HCT116 (cell line): ENCODE measurements around the gene KIAA0930. TPM values are rescaled to one million over a fixed set of nuclear protein-coding genes. Genes with fewer than 3 reads are reported as not detected.

ENCODE experiments used
- ATAC-seq: fragments of 200-7000 bp; cut with Tn5 transposase; 2 replicates; pipeline ENCODE4 v1.9.1; 2020; ENCODE audit warnings: mild to moderate bottlenecking, moderate library complexity
- BruUV-seq: library from RNA; stranded (reverse); fragments of 400-500 nt; replicated peaks from 2 replicates; lab custom pipeline; 2021; lab: Mats Ljungman, UMichigan
- CTCF ChIA-PET: fragments of 300-600 bp; sonication (Branson Sonifier 250); formaldehyde crosslinking; loops from one replicate; lab custom pipeline; 2021; ENCODE audit warnings: antibody characterized with exemption; lab: Charles Lee
- POLR2A ChIA-PET: fragments of 300-600, 350-600 bp; sonication (Branson Sonifier 250); formaldehyde crosslinking; loops from one replicate; lab custom pipeline; 2021; ENCODE audit warnings: antibody characterized with exemption; lab: Charles Lee
- RAD21 ChIA-PET, 2 experiments: fragments of 300-600 bp; sonication (Branson Sonifier 250); formaldehyde crosslinking; loops; one replicate each; lab custom pipeline; 2023; ENCODE audit warnings: low total read pairs in 2 of 2; ENCODE audit not compliant: uncharacterized antibody in 2 of 2, unreplicated experiment in 2 of 2, low non-redundant PET in 1 of 2; lab: Charles Lee
- DNase-seq: peaks from one replicate; pipeline ENCODE4 v3.0.0-alpha.2; 2010; ENCODE audit warnings: low read depth, low spot score
- H2AFZ ChIP-seq: fragments of 200-600 bp; shearing (Covaris generic), sonication (generic); 2 replicates; pipeline ENCODE4 v1.6.1; 2017; ENCODE audit warnings: low read depth, mixed run types, mixed read lengths, antibody characterized with exemption, low read length; ENCODE audit not compliant: poor library complexity, severe bottlenecking
- H3K27ac ChIP-seq: 2 replicates; pipeline ENCODE4 v1.5.1; 2012; ENCODE audit warnings: low read depth, low read length
- H3K27me3 ChIP-seq: fragments of 200-600 bp; sonication (generic); 2 replicates; pipeline ENCODE4 v1.6.1; 2016; ENCODE audit warnings: mixed run types, low read length, mixed read lengths; ENCODE audit not compliant: insufficient read depth
- H3K36me3 ChIP-seq, 2 experiments: fragments of 200-500 bp in 1 of 2; fragments of 200-600 bp in 1 of 2; sonication (Bioruptor generic) in 1 of 2; sonication (generic) in 1 of 2; 2 replicates each; pipeline versions ENCODE4 v1.5.1 to v1.6.1; 2014 to 2016; ENCODE audit warnings: low read length in 2 of 2, inconsistent platforms in 1 of 2, mixed read lengths in 1 of 2, mixed run types in 1 of 2; ENCODE audit not compliant: insufficient read depth in 2 of 2, control insufficient read depth in 1 of 2
- H3K4me1 ChIP-seq, 2 experiments: fragments of 200-600 bp in 1 of 2; sonication (generic) in 1 of 2; 2 replicates each; pipeline versions ENCODE4 v1.5.1 to v1.6.1; 2012 to 2017; ENCODE audit warnings: low read length in 2 of 2, inconsistent platforms in 1 of 2, mild to moderate bottlenecking in 1 of 2, mixed read lengths in 1 of 2, mixed run types in 1 of 2, moderate library complexity in 1 of 2; ENCODE audit not compliant: insufficient read depth in 2 of 2, control insufficient read depth in 1 of 2
- H3K4me2 ChIP-seq: fragments of 200-600 bp; sonication (generic); 2 replicates; pipeline ENCODE4 v1.6.1; 2017; ENCODE audit warnings: mixed run types, low read length, mixed read lengths
- H3K4me3 ChIP-seq, 2 experiments: fragments of 200-600 bp in 1 of 2; sonication (generic) in 1 of 2; replicated peaks in 1 of 2; 2 replicates each; pipeline ENCODE4 v1.5.1; 2011 to 2016; ENCODE audit warnings: low read length in 2 of 2, control low read depth in 1 of 2, low read depth in 1 of 2, mild to moderate bottlenecking in 1 of 2, mixed read lengths in 1 of 2, mixed run types in 1 of 2
- H3K79me2 ChIP-seq: fragments of 200-600 bp; sonication (generic); 2 replicates; pipeline ENCODE4 v1.6.1; 2017; ENCODE audit warnings: mild to moderate bottlenecking, mixed run types, low read length, moderate library complexity, mixed read lengths; ENCODE audit not compliant: insufficient read depth
- H3K9ac ChIP-seq: fragments of 200-600 bp; sonication (generic); 2 replicates; pipeline ENCODE4 v1.6.1; 2016; ENCODE audit warnings: low read length, mixed read lengths
- H3K9me2 ChIP-seq: fragments of 200-600 bp; sonication (generic), shearing (Covaris generic); 2 replicates; pipeline ENCODE4 v1.6.1; 2017; ENCODE audit warnings: mixed run types, mild to moderate bottlenecking, moderate library complexity; ENCODE audit not compliant: insufficient read depth
- H3K9me3 ChIP-seq, 2 experiments: fragments of 200-500 bp in 1 of 2; fragments of 200-600 bp in 1 of 2; sonication (Bioruptor generic) in 1 of 2; sonication (generic) in 1 of 2; 2 replicates each; pipeline ENCODE4 v1.6.1; 2014 to 2017; ENCODE audit warnings: low read length in 2 of 2, mixed read lengths in 2 of 2, inconsistent platforms in 1 of 2, low read depth in 1 of 2, mild to moderate bottlenecking in 1 of 2, mixed run types in 1 of 2, moderate library complexity in 1 of 2; ENCODE audit not compliant: control insufficient read depth in 1 of 2, insufficient read depth in 1 of 2
- H4K20me1 ChIP-seq: fragments of 200-600 bp; sonication (generic), shearing (Covaris generic); 2 replicates; pipeline ENCODE4 v1.6.1; 2017; ENCODE audit warnings: mixed run types, mild to moderate bottlenecking, moderate library complexity; ENCODE audit not compliant: insufficient read depth
- CBX3 ChIP-seq: IDR thresholded peaks from 2 replicates; pipeline ENCODE4 v1.6.1; 2012; ENCODE audit warnings: low read depth
- CTCF ChIP-seq, 3 experiments: fragments of 200-600 bp in 1 of 3; sonication (generic) in 1 of 3; IDR thresholded peaks in 2 of 3; conservative IDR thresholded peaks in 1 of 3; 2 replicates each; pipeline ENCODE4 v1.5.1; 2012 to 2017; ENCODE audit warnings: low read depth in 2 of 3, low read length in 2 of 3, antibody characterized with exemption in 1 of 3, borderline replicate concordance in 1 of 3, control low read depth in 1 of 3, mild to moderate bottlenecking in 1 of 3, mixed read lengths in 1 of 3, mixed run types in 1 of 3, moderate library complexity in 1 of 3; ENCODE audit not compliant: insufficient read depth in 1 of 3
- ELF1 ChIP-seq: IDR thresholded peaks from 2 replicates; pipeline ENCODE4 v1.6.1; 2012; ENCODE audit warnings: low read depth, borderline replicate concordance
- EZH2 ChIP-seq: fragments of 200-600 bp; sonication (generic); IDR thresholded peaks from 2 replicates; pipeline ENCODE4 v1.6.1; 2017; ENCODE audit warnings: antibody characterized with exemption, mixed run types
- EZH2phosphoT487 ChIP-seq: fragments of 200-600 bp; IDR thresholded peaks from 2 replicates; pipeline ENCODE4 v1.6.1; 2018; ENCODE audit warnings: antibody characterized with exemption, borderline replicate concordance
- FOSL1 ChIP-seq: IDR thresholded peaks from 2 replicates; pipeline ENCODE4 v1.6.1; 2012; ENCODE audit warnings: low read depth
- POLR2A ChIP-seq: IDR thresholded peaks from 2 replicates; pipeline ENCODE4 v1.7.0; 2011; ENCODE audit warnings: borderline replicate concordance; ENCODE audit not compliant: insufficient read depth, insufficient read length; ENCODE audit errors: extremely low read depth
- POLR2AphosphoS5 ChIP-seq: IDR thresholded peaks from 2 replicates; pipeline ENCODE4 v1.6.1; 2011; ENCODE audit warnings: mild to moderate bottlenecking, low read depth, low read length, moderate library complexity
- REST ChIP-seq: IDR thresholded peaks from 2 replicates; pipeline ENCODE4 v1.6.1; 2012; ENCODE audit warnings: low read depth
- SIN3A ChIP-seq: IDR thresholded peaks from 2 replicates; pipeline ENCODE4 v1.6.1; 2012; ENCODE audit warnings: low read depth
- SRF ChIP-seq: IDR thresholded peaks from 2 replicates; pipeline ENCODE4 v1.6.1; 2012; ENCODE audit warnings: low read depth
- TCF7L2 ChIP-seq: IDR thresholded peaks from 2 replicates; pipeline ENCODE4 v1.7.0; 2011; ENCODE audit warnings: borderline replicate concordance, inconsistent platforms; ENCODE audit not compliant: insufficient read depth, insufficient read length; ENCODE audit errors: extremely low read depth
- YY1 ChIP-seq: IDR thresholded peaks from 2 replicates; pipeline ENCODE4 v1.6.1; 2011; ENCODE audit warnings: low read length, low read depth, moderate library complexity, mild to moderate bottlenecking; ENCODE audit not compliant: insufficient replicate concordance; ENCODE audit errors: extremely low read depth
- ZFX ChIP-seq: fragments of 450-650 bp; IDR thresholded peaks from 2 replicates; pipeline ENCODE4 v1.6.1; 2017
- intact Hi-C: fragments of 100-400 bp; cut with micrococcal nuclease; formaldehyde crosslinking; loops from 2 replicates; pipeline ENCODE4 v1.10.0; 2022
- total RNA-seq: library from RNA; stranded (reverse); gene quantifications from one replicate; pipeline ENCODE4 v1.2.1, GENCODE V29; 2021; ENCODE audit not compliant: unreplicated experiment
- TF ChIP-seq, protein P1 (sequence below): IDR thresholded peaks from 2 replicates; pipeline ENCODE4 v1.6.1; 2012

KIAA0930 gene
- total RNA-seq, 1 experiment from 2014 or later = 60.9 TPM

GRCh38 chr22:45253039-45253641 is 12.4 kb upstream of the KIAA0930 start:
- H3K9me2 ChIP-seq = no peaks in the 10 kb centered on the region
- no peaks in the 10 kb centered on the region for H3K27me3 ChIP-seq
- H2AFZ ChIP-seq = peak overlapping the region; percentile 21
- ChIA-PET POLR2A (no interaction called here), RAD21 (interaction anchor here in 1 of 2 experiments (0.6 kb wide), 1 partner anchor 10 kb away, joined by 4 read pairs; no protein-coding TSS in a partner anchor), CTCF (no interaction called here)
- H3K27ac ChIP-seq = no peak overlapping the region
- H3K4me3 ChIP-seq = no peak overlapping the region
- no TSS peak for BruUV-seq
- no peaks in the 10 kb centered on the region for H3K9me3 ChIP-seq
- H3K4me1 ChIP-seq = peaks cover 1 to 21% of the 10 kb centered on the region in 2 experiments; a peak in 3 of 4 replicates
- TF ChIP-seq ZFX (no peak), SRF (no peak), YY1 (no peak), EZH2 (no peak), CBX3 (no peak), REST (no peak), CTCF (IDR thresholded peaks at IDR 0.05 in 2 of 3, conservative IDR thresholded peaks at IDR 0.05 in 1 of 3; ENCODE audit: borderline replicate concordance in 1 of 3, insufficient read depth in 1 of 3, low read depth in 2 of 3, low read length in 2 of 3) (no peak), TCF7L2 (no peak), POLR2A (no peak), POLR2AphosphoS5 (no peak), EZH2phosphoT487 (no peak), ELF1 (no peak), SIN3A (no peak), FOSL1 (no peak)
- TF ChIP-seq, protein P1, sequence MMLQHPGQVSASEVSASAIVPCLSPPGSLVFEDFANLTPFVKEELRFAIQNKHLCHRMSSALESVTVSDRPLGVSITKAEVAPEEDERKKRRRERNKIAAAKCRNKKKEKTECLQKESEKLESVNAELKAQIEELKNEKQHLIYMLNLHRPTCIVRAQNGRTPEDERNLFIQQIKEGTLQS = no peak
- no peak overlapping the region for H3K9ac ChIP-seq
- H3K79me2 ChIP-seq = no peaks in the 10 kb centered on the region
- DNase-seq (no peak), ATAC-seq (no peak)
- no peak overlapping the region for H3K4me2 ChIP-seq
- intact Hi-C loops = no loop called here
- H3K36me3 ChIP-seq = no peaks in the 10 kb centered on the region
- H4K20me1 ChIP-seq = no peaks in the 10 kb centered on the region
